SK-N-SH treated with all-trans-retinoic acid at 6 μM for 48 hours (cell line): ENCODE results near the gene ELAVL1.

Experiments used
- ESRRG ChIP-seq: fragments of 250-450 bp; sonication (Bioruptor Pico); IDR thresholded peaks from 2 replicates; pipeline ENCODE4 v1.6.1; 2021; ENCODE audit warnings: mild to moderate bottlenecking
- ISL1 ChIP-seq: fragments of 250-450 bp; sonication (Bioruptor Pico); IDR thresholded peaks from 2 replicates; pipeline ENCODE4 v2.1.2; 2022; ENCODE audit warnings: mild to moderate bottlenecking, moderate library complexity
- PPARA ChIP-seq: fragments of 250-450 bp; sonication (Bioruptor Pico); IDR thresholded peaks from 2 replicates; pipeline ENCODE4 v1.5.0; 2020; ENCODE audit warnings: mild to moderate bottlenecking, borderline replicate concordance

- TF ChIP-seq ISL1 (CRISPR knock-in tag): no peak
- no peak for TF ChIP-seq ESRRG
- TF ChIP-seq PPARA (CRISPR knock-in tag): no peak
Measured at GRCh38 chr19:8022275-8022674, 16.8 kb upstream of the ELAVL1 start.
